Inflammatory macrophage (primary cell): ENCODE results near the gene KIF13A.
"Not testable (repeated sequence)": the region's sequence is repeated elsewhere in the genome, so short reads cannot be mapped to it uniquely, and the experiment has no call there.

Experiments used
- DNase-seq, 2 donors: peaks; one replicate each; pipeline ENCODE4 v3.0.0-alpha.2; 2020 to 2022

KIF13A gene

DNA sequence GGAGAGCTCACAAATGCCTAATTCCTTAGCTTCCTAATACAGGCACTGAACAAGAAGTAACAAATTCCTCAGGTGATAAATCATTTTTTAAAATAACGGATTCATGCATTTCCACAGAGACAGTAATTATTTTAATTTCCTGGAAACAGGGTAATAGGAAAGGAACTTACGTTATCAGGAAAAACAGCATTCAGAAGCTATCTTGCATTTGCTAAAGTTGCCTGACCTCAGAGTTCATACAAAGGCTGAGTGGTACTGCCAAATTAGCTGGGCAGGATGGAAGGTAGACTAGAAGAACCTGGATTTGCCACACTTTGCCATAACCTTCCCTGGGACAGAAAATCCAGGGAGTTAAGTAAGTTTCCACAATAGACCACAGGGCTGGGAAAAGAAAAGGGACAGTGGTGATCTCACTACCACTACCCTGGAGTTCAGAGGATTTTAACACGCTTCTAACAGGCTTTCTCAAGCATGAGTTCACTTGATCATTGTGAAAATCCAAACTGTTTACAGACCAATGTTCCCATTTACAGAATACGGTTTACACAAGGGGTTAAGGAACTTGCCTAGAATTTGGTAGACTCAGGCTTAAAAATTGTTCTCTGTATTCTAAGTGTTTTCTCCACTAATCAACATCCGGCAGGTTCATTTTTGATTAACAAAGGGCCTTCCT, 57.0 kb downstream of the KIF13A start:
- DNase-seq: peak; percentile 42 to 45

DNA sequence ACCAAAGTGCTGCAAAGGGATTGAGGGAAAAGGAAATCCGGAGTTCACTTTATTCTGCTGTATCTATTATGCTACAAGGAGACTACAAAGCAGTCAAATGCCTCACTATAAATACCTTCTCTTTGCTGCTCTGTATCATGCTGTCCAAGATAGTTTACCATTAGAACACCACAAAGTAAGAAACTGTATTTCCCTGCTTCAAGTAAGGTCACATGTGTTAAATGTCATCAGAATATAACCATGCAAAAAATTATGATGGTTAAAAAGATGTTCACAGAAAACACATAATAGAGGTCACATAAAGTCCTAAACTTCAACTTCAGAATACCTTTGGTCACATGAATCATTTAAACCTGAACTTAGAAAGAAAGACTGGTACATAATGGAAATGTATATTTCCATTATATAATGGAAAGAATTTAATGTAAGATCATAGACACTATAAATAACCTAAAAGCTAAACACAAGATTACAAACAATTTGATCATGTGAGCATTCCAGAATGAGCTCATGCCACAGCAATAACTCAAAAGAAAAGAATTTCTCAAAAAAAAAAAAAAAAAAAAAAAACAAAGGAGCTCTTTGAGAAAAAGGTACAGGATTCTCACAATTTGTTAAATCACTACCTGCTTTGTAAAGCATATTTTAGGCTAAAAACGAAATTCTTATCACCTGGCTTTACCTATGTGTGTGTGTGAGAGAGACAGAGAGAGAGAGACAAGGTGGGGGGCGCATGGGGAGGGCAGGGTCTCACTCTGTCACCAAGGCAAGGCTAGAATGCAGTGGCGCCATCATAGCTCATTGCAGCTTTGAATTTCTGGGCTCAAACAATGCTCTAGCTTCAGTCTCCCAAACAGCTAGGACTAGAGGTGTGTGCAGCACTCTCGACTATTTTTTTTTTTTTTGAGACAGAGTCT, 58.7 kb downstream of the KIF13A start:
- no peak for DNase-seq

DNA sequence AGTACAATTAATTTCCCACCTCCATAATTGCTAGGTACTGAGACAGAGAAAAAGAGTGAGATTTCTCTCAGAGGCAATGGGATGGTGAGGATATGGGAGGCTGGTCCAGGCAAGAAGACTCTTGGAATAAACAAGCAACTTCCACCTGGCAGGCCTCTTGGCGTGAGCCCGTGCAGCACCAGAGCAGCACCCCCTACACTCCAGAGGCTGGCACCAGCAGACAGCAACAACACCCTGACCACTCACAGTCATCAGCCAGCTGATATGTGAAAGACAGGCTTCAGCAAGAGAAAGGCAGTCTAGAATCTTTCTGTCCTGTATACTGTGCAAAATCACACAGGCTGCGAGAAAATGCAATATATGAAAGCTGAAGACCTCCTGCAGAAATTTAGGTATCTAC, 59.7 kb downstream of the KIF13A start:
- DNase-seq: no peak

DNA sequence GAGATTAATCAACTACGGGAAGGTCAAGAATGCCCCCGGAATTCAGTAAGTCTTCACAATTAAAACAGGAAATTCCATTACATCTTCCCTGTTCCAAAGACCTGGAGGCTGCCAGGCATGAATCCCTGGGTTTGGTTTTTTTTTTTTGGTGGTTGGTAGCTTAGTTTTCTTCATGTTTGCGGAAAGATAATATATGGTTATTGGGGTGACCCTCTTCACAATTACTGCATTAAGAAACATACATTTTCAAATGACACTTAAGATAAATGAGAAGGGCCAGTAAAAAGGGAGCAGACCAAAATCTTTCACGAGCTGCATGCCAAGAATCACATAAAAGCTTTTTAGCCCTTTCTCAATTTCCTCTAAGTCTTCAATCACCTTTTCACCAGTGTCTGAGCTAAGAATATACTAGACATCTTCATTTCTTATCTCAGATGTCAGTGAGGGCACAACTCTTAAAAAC, 64.0 kb downstream of the KIF13A start:
- DNase-seq: no peak

DNA sequence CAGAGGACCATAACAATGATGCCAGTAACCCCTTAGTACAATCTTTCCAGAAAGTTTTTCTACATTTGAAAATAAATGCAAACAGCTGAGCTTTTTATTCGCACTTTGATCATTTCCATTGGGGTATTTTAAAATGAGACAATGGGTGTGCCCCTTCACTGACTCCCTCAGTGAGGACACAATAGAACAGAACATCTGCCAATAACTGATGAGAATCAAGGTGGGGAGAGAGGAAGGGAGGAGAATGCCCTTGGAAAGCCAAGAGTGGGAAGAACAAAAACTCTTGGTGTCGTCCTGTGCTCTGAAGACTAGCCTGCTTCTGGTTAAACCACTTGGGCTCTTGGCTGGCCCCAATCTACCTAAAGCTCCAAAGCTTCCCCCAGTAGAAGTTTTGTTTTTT, 66.0 kb downstream of the KIF13A start:
- DNase-seq: no peak

DNA sequence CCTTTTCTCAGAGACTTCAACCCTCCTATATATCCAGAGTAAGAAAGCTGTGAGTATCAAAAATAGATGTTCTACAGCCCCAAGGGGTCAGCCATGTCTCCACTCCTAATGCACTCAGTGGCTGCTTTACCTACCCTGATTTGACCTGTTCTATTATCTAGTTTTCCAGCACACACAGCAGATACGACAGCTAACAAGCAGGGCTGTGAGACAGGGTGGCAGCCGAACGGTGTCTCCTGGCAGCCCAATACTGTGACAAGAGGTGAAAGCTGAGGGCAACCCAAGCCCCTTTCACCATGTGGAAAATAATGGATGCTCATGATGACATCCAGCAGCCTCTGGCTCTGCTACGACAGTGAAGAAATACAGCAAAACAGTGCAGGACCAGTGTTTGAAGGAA, 67.9 kb downstream of the KIF13A start:
- no peak for DNase-seq

DNA sequence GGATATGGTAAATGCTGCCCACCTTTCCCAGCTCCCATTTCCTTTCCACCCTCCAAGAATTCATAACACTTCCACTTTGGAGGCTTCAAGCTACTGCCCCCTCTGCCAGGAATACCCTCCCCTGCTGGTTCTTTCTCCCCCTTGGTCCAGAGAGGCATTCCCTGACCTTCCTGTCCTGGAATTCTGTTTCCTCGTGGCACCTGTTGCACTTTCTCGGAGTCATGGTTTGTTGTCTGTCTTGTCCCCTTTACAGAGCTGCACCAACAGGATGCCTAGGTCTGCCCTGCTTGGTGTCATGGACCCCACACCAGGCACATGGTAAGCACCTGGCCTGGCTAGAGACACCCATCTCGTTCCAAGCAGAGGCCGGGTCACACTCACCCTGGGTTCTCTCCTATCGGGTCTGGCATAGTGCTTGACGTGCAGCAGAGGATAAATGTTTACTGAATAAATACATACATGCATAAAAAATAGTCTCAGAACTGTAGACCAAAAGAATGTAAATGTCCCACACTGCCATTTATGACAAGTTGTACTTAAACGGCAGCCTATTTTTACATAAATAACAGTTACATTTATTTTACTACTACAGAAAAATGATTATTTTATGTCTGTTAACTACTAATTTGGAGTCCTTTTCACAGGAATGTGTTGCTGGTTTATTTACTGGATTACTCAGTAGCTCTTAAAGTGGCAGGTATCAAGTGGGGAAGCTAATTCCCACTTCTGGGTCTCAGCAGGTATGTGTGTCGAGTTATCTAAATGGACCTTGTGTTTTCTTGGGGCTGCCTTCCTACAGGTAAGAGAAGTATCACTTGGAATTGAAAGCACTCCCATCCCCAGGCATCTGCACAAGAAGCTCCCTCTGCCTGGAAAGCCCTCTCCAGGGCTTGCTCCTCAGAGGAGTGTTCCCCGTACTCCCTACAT, 69.3 kb downstream of the KIF13A start:
- no peak for DNase-seq

DNA sequence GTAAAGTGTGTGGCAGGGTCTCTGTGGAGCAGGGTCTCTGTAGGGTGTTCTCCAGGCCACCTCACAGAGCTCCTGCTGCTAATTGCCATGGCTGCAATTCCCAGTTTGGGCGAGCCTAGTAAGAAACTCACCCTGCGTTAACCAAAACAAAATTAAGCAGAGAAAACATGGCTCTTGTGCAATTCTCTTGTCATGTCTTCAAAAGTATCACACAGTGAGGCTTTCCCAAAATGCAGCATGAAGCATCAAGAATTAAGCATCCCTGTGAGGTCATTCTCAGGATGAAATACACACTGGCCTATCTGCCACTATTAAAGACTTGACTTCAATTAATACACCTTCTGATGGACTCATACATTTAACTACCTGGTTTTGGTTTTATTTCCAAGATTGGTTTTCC, 72.8 kb downstream of the KIF13A start:
- DNase-seq: no peak

DNA sequence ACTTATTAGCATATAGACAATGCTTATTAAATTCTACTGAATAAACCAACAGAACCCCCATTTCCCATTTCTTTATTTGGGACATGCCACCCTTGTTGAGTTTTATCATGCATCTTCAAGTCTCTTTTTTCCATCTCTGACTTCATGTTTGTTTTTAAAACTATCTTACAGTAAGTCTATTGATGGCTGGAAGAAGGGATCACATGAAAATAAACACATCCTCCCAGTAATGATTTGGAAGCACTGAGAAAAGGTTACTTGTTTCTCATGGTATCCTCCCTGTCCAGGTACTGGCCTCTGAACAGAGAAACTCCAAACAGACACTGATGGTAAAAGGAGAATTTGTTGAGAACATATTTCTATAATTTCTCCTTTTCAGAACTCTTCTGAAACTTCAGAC, 74.9 kb downstream of the KIF13A start:
- no peak for DNase-seq

DNA sequence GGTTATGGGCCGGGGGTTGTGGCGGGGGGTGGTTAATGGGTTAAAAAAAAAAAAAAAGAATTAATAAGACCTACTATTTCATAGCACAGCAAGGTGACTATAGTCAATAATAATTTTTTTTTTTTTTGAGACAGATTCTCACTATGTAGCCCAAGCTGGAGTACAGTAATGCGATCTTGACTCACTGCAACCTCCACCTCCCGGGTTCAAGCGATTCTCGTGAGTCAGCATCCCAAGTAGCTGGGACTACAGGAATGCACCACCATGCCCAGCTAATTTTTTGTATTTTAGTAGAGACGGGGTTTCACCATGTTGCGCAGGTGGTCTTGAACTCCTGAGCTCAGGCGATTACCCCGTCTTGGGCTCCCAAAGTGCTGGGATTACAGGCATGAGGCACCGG, 75.8 kb downstream of the KIF13A start:
- DNase-seq: not testable (repeated sequence)

DNA sequence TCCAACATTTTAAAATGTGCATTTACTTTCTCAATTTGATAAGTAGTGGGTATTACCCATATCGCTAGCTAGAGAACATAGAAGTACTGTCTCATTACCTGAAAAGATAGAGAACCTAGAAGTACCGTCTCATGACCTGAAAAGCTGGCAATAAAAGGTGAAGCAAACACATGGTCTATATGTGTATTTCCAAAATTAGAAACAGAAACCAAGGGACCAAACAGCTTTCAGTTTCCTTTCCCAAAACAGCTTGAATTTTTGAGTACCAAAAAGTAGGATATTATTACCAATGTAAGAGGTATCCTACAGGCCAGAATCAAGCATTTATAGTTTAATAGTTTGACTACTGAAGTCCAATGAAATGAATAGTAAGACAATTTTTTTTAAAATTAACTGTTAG, 77.2 kb downstream of the KIF13A start:
- DNase-seq: no peak

DNA sequence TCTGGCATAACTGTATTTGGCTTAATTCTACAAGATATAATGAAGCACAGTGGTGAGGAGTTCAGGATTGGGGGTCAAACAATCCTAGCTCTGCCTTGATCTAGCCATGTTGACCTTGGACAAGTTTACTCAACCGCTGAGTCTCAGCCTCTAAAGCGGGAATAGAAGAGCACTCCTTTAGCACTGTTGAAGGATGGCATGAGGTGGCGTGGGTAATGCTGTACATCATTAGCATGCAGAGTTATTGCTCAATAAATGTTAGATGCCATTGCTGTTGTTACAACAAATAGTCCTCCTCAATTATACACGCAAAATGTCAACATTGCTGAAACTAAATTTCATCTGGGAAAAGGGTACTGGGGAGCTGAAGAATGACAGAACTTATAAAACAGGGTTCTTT, 78.6 kb downstream of the KIF13A start:
- peak; percentile 45 to 46 for DNase-seq

DNA sequence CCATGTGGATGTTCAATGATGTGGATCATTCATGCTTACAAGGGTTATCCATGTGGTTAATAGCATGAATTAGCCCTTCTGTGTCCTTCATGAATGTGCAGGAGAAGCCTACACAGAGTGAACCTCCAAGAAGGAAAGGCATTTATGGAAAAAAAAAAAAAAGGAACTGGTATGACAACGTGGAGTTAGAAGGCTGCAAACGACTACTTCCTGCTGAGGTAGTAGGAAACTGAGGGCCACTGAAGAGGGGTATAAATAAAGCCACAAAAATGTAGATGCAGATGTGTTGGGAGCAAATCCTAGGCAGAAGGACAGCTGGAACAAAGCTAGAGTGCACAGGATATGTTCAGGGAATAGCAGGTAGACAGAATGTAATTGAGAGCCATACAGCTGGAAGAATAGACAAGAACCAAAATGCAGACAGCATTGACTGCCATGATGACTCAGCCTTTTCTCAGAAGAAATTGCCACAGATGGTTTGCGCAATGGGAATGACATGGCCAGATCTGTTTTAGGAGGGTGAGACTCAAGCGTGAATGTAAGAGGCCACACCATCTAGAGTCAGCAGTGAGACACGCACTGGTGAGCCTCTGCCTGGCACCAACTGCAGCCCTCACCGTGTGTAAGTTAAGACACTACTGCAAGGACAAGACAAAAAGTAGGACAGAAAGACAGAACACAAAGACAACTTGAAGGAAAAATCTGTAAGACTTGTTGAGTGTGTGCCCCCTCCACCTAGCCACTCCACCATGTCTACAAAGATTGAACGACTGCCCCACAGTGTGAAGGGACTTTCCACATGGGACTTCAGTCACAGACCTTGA, 79.8 kb downstream of the KIF13A start:
- DNase-seq: peak; percentile 96 to 99

DNA sequence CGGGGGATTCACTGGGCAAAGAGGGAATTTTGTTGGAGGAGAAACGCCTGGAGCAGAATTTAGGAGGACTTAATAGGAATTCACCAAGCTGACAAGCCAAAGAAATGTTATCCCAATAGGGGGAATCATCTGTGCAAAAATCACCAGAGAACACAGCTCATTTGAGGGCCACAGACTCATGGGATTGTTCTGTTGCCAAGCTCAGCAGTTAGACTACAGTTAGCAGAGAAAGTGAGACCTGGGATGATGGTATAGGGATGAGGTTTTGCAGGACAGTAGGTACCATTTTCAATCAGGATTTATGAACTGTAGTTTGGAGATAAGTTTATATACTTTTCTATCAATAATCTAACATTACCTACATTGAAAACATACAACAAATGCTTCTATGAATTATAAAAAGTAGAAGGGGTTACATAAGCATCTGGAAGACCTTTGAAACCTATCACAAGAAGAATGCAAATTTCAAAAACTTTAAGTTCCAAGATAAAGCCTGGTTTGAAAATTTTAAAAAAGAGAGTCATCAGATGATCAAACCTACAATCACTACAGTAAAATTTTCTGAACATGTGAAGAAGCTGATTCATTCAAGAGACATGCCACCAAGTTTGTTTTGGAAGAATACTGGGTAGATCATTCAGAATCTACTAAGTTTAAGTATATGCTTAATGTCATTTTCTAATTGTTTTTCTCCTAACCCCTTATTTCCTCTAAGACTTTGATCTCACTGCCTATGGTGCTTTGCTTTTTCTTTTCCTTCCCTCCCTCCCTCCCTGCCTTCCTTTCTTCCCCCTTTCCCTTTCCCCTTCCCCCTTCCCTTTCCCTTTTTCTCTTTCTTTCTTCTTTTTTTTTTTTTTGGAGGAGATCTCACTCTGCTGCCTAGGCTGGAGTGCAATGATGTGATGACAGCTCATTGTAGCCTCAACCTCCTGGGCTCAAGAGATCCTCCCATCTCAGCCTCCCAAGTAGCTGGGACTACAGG, 81.5 kb downstream of the KIF13A start:
- DNase-seq: no peak

DNA sequence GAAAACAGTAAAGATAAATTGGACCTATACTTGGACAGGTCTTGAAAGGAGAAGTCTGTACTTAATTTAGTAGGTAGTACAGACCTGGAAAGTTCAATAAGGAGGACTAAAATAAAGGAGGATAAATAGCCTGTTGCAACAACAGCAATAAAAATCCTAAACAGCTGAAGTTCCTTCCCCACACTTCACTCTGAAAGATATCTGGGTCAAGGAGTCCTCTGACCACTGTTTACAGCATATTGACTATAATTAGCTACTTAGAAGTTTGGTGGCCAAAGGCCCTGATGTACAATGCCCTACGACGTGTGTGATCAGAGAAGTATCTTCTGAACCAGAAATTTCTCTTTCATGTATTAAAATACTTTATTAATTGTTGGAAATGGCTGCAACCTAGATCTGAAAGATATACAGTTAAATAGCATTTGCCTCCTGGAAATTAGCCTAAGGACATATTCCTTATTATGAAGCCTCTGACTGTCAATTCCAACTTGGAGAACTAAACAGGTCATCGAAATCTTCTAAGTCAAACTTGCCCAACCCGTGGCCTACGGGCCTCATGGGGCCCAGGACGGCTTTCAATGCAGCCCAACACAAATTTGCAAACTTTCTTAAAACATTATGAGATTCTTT, 82.8 kb downstream of the KIF13A start:
- peak; percentile 39 to 40 for DNase-seq

DNA sequence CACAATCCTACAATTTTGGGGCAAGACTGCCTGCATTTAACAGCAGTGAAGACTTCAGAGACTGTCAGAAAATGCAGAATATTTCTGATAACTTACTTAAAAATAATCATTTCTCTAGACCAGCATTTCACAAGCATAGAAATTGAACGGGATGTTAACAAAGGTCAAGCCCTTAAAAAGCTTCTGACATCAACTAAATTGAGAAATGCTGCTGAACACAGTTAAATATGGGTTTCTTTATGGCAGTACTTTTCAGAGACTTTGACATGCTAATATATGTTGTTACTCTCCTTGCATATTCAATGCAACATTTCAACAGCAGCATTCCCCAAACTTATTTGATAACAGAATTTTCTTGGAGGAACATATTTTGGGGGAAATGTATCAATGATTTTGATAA, 84.5 kb downstream of the KIF13A start:
- peak; percentile 49 to 78 for DNase-seq

DNA sequence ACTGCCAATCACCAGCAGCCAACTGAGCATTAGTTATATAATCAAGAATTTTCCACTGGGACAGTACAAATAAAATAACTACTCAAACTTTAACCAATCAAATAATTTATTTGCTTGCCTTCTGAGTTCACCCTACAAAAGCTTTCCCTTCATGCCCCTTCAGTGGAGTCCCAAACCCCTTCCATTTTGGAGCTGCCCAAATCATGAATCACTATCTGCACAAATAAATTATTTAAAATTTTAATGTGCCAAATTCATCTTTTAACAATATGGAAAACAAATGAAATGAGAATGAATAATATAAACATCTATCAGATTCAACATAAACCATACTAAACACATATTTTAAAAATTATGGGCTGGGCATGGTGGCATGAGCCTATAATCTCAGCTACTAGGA, 85.9 kb downstream of the KIF13A start:
- no peak for DNase-seq

DNA sequence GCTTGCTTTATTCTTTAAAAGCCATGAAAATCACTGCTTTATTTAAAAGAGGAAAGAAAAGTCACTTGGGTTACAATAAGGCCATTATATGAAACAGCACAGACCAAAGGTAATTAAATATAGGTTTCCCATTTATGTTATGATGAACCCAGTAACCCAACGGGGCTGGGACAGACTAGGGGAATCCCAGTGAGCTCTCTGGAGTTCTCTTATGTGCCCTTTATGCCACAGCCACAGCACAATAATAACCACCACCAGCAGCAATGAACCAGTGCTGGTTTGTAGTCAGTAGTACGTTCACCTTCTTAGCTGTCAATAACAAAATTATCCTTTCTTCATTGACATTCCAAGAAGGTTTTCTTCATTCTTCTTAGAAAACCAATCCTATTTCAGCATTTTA, 87.4 kb downstream of the KIF13A start:
- no peak for DNase-seq

DNA sequence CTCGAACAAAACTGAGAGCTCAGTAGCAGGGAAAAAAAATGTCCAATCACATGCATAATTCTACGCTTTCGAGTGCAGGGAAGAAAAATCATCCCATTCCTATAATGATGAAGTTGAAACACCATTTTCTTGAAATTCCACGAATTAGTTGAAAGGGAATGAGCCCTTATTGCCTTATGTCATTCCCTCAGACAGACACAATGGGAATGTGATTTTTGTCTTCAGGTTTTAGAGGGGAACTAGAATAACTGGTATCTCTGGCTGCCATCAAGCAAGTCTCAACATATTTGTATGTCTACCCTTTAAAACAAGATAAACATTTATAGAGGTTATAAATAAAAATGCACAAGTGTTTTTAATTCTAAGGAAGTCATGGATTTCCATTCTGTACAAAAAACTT, 87.9 kb downstream of the KIF13A start:
- DNase-seq: no peak

DNA sequence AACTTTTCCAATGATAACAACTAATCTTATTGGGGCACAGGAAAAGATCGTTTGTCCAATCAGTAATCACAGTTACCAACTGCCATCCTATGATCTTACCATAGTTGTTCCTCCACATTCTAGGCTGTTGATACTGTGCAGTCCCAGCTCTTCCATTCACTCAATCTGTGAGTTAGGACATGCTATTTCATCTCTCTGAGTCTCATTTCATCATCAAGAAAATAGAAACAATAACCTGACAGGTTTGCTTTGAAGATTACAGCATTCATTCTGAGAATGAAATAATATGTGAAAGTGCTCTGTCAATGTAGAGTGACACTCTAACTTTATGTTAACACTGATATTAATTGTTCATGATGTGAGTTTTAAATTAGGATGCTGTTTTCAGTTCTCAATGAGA, 89.8 kb downstream of the KIF13A start:
- no peak for DNase-seq
